ENCODE data around the gene HEG1. TPM values are rescaled to one million over a fixed set of nuclear protein-coding genes. Genes with fewer than 3 reads are reported as not detected.

Gene HEG1
- polyA plus RNA-seq, 1 experiment = 98.3 TPM

DNA sequence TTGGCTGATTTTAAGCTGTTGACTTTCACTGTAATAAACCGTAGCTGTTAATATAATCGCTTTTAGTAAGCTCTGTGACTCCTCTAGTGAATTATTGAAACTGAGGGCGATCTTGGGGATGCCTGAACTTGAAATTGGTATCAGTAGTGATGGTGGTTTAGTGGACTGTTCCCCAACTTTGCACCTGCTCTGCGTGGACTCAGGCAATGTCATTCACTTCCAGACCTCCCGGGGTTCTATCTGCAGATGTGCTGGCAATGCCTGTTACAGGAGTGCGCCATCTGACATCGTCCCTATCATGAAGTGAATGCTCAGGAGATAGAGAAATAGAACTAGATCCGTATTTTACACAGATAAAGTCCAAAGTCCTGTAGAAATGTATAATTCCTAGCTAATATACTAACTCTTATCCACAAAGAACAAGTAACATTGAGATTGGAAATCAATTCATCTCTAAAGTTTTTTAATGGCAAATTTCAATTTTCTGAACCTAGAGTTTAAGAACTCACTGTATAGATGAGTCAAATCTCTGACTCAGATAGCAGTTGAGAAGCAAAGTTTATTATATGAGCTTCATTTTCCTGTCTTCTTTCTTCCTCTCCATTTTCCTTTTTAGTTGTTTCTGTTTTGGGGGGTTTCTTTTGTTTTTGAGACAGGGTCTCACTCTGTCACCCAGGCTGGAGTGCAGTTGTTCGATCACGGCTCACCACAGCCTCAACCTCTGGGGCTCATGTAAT lies 51.8 kb downstream of the HEG1 start:
- ChIA-PET POLR2A (interaction anchor here (0.5 to 1.7 kb wide), 6 partner anchors 28 to 426 kb away, joined by 3 to 4 read pairs (median 3); no protein-coding TSS in a partner anchor), CTCF (no interaction called here)
- Histone ChIP-seq H3K27me3 (ENCODE audit: control insufficient read depth, insufficient read depth, low read length) (no peaks in the 10 kb centered on the region), H3K27ac (ENCODE audit: low read depth, low read length) (peak overlapping the region; percentile 43), H3K4me3 (ENCODE audit: low read depth, low read length) (no peak overlapping the region), H3K9me3 (ENCODE audit: control insufficient read depth, insufficient read depth, low read length) (no peaks in the 10 kb centered on the region)
- TF ChIP-seq, protein P1, sequence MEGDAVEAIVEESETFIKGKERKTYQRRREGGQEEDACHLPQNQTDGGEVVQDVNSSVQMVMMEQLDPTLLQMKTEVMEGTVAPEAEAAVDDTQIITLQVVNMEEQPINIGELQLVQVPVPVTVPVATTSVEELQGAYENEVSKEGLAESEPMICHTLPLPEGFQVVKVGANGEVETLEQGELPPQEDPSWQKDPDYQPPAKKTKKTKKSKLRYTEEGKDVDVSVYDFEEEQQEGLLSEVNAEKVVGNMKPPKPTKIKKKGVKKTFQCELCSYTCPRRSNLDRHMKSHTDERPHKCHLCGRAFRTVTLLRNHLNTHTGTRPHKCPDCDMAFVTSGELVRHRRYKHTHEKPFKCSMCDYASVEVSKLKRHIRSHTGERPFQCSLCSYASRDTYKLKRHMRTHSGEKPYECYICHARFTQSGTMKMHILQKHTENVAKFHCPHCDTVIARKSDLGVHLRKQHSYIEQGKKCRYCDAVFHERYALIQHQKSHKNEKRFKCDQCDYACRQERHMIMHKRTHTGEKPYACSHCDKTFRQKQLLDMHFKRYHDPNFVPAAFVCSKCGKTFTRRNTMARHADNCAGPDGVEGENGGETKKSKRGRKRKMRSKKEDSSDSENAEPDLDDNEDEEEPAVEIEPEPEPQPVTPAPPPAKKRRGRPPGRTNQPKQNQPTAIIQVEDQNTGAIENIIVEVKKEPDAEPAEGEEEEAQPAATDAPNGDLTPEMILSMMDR (IDR thresholded peaks at IDR 0.05; ENCODE audit: low read depth, low read length) = no peak
- no peak for DNase-seq (ENCODE audit: low read depth, low spot score)

DNA sequence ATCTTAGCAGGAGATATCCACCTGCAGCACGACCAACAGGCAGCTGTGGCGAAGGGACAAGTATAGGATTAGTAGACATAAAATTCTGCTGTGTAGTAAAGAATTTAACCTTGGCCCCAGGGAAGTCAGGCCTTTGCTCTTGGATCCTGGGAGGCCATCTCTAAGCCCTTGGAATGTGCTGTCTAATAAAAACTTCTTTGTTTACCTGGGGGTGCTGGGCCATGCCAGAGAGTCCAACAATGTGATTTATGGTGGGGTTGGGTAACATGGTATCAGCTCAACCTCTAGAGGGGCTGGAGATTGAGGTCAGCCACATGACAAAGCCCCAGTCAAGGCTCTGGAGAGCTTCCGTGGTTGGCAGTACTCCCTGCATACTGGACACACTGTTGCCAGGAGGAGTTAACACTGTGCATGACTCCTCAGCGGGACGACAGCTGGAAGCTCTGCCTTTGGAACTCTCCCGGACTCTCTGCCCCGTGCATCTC lies 52.4 kb downstream of the HEG1 start:
- Histone ChIP-seq H3K27ac (ENCODE audit: low read depth, low read length) (peak overlapping the region; percentile 43), H3K27me3 (ENCODE audit: control insufficient read depth, insufficient read depth, low read length) (no peaks in the 10 kb centered on the region), H3K9me3 (ENCODE audit: control insufficient read depth, insufficient read depth, low read length) (no peaks in the 10 kb centered on the region), H3K4me3 (ENCODE audit: low read depth, low read length) (no peak overlapping the region)
- TF ChIP-seq, protein P1 (IDR thresholded peaks at IDR 0.05; ENCODE audit: low read depth, low read length) = no peak
- CTCF ChIA-PET = interaction anchor here (0.9 to 1.7 kb wide), 2 partner anchors 8 to 102 kb away, joined by 3 to 4 read pairs; no protein-coding TSS in a partner anchor
- POLR2A ChIA-PET = interaction anchor here (0.5 to 1.7 kb wide), 6 partner anchors 29 to 427 kb away, joined by 3 to 4 read pairs (median 4); no protein-coding TSS in a partner anchor
- DNase-seq (ENCODE audit: low read depth, low spot score) = peak; percentile 24

DNA sequence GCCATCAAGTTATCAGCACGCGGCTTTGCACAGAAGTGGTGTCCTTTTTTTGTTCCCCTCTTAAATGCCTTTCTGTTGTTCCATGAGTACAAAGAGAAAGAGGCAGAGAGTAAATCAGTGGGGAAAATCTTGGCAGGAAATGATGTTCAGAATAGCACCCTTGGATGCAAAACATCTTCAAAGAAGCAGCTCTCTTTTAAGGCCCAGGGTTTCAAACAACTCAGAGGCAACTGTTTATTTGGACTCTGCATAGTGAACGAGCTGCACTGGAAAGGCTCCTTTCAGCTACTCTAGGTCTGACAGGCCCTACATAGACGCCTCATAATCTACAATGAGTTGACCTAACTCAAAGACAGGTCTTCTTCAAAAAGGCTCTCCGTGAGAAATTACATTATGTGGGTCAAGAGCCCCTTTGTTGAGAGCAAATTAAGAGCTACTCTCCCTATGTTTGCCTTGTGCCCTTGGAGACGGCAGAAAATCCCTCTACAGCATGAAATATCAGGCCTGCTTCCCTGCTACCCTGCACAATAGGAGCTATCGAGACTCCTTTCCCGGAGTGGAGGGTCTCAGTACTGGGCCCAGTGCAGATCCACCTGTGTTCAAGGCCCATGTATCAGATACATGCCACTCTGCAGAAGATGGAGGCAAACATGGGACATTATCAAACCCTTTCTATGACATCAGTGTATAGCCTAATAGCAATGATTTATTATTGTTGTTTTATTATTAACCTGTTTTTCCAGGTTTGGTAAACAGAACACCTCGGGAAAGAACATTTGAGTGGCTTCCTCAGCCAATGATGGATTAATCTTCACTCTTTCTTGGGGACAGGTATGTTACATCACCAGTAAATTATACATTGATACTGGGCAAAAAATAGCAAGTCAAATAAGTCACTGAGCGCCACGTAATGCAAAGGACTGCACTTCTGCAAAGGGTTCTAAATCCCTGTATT lies 53.1 kb downstream of the HEG1 start:
- ChIA-PET CTCF (interaction anchor here (0.9 to 1.7 kb wide), 3 partner anchors 9 to 436 kb away, joined by 3 to 4 read pairs (median 3); no protein-coding TSS in a partner anchor), POLR2A (interaction anchor here (0.6 to 1.7 kb wide), 3 partner anchors 43 to 427 kb away, joined by 3 to 4 read pairs (median 4); no protein-coding TSS in a partner anchor)
- H3K4me3 ChIP-seq (ENCODE audit: low read depth, low read length) = no peak overlapping the region
- TF ChIP-seq, protein P1 (IDR thresholded peaks at IDR 0.05; ENCODE audit: low read depth, low read length) = no peak
- no peak for DNase-seq (ENCODE audit: low read depth, low spot score)
- H3K9me3 ChIP-seq (ENCODE audit: control insufficient read depth, insufficient read depth, low read length) = no peaks in the 10 kb centered on the region
- no peaks in the 10 kb centered on the region for H3K27me3 ChIP-seq (ENCODE audit: control insufficient read depth, insufficient read depth, low read length)
- no peak overlapping the region for H3K27ac ChIP-seq (ENCODE audit: low read depth, low read length)

DNA sequence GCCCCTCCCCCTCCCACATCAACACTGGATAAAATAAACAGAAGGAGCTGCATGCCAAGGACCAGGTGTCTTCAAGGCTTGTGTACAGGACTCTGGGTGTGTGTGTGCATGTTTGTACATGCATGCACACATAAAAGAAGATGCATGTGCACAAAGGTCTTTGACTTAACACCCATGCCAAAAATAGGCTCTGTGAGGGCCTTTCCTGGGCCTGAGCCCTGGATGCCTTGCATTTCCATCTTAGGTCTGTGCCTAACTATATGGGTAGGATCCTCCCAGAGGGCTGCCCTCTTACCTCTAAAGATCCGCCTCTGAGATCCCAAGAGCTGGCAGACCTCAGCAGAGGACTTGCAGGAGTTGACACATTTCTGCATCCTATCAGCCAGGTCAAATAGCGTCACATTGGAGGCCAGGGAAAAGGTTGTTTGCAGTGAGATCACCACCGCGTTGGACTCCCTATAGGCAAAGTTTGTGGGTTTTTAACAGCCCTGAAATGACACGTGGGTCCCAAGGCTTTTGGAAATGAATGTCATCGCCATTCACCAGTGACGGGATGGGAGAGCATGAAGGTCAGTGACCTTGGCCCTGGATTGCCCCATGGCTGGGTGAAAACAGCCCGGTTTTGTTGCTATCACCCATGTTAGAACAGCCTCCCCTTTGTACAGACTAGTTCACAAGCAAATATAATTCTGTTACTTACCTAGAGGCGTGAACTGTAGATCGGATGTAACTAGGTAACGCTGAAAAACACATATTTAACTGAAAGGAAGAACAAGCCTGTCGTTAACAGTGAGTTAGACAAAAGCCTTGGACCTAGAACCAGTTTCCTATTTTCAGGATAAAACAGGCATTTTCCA lies 54.0 kb downstream of the HEG1 start:
- DNase-seq (ENCODE audit: low read depth, low spot score) = no peak
- ChIA-PET CTCF (interaction anchor here (1.3 to 1.7 kb wide), 2 partner anchors 10 to 241 kb away, joined by 3 to 4 read pairs; no protein-coding TSS in a partner anchor), POLR2A (no interaction called here)
- Histone ChIP-seq H3K4me3 (ENCODE audit: low read depth, low read length) (no peak overlapping the region), H3K9me3 (ENCODE audit: control insufficient read depth, insufficient read depth, low read length) (no peaks in the 10 kb centered on the region), H3K27me3 (ENCODE audit: control insufficient read depth, insufficient read depth, low read length) (no peaks in the 10 kb centered on the region), H3K27ac (ENCODE audit: low read depth, low read length) (no peak overlapping the region)
- TF ChIP-seq, protein P1 (IDR thresholded peaks at IDR 0.05; ENCODE audit: low read depth, low read length) = no peak
